Measurements from ENCODE around the gene HOXA4. TPM values are rescaled to one million over a fixed set of nuclear protein-coding genes. Genes with fewer than 3 reads are reported as not detected.

Gene HOXA4
- total RNA-seq, 3 donors from 2014 or later: 0.80 to 2.8 (median 2.0) TPM

DNA sequence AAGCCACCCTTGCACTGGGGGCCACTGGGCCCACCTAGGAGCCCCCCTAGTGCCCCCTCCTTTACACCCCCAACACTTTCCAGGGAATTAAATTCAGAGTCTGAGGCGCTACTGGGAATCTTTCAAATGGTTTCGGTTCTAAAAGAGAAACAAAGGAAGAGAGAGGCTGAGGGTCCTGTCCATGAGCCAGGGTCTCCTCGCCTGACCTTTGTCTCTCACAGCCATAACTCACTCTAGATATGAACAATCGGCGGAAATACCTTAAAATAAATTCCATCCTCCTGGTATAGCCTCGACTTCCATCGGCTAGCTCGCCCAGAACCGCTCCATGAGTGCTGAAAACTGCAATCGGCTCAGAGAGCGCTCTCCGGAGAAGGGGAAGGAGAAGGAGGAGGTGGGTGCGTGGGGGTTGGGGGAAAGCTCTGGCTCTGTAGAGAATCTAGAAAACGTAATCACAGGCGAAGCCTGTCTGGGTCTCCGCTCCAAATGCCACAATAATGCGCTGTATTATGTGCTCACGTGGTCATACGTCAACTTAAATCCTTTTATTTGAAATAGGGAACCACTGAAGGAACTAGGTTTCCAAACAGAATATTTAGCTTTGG, 12.6 kb downstream of the HOXA4 start:
- H3K9me3 ChIP-seq: no peaks in the 10 kb centered on the region
- peaks cover 0 to 3% of the 10 kb centered on the region in 2 donors for H3K4me1 ChIP-seq
- H3K27me3 ChIP-seq: no peaks in the 10 kb centered on the region
- peak overlapping the region; percentile 2 to 90 (median 73) for H3K4me3 ChIP-seq
- peak in 1 of 2 donors; percentile 14 for DNase-seq (ENCODE audit: low spot score in 2 of 2)
- no peaks in the 10 kb centered on the region for H3K36me3 ChIP-seq
- H3K27ac ChIP-seq: peak overlapping the region; percentile 98 to 100
- no peak for TF ChIP-seq POLR2AphosphoS5 (IDR thresholded peaks at IDR 0.05)
- TF ChIP-seq, protein P1, sequence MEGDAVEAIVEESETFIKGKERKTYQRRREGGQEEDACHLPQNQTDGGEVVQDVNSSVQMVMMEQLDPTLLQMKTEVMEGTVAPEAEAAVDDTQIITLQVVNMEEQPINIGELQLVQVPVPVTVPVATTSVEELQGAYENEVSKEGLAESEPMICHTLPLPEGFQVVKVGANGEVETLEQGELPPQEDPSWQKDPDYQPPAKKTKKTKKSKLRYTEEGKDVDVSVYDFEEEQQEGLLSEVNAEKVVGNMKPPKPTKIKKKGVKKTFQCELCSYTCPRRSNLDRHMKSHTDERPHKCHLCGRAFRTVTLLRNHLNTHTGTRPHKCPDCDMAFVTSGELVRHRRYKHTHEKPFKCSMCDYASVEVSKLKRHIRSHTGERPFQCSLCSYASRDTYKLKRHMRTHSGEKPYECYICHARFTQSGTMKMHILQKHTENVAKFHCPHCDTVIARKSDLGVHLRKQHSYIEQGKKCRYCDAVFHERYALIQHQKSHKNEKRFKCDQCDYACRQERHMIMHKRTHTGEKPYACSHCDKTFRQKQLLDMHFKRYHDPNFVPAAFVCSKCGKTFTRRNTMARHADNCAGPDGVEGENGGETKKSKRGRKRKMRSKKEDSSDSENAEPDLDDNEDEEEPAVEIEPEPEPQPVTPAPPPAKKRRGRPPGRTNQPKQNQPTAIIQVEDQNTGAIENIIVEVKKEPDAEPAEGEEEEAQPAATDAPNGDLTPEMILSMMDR (IDR thresholded peaks at IDR 0.05): no peak
- no peak for TF ChIP-seq POLR2A (IDR thresholded peaks at IDR 0.05)
- intact Hi-C loops (cut with DNase I; ENCODE audit: low total_unique reads): no loop called here

DNA sequence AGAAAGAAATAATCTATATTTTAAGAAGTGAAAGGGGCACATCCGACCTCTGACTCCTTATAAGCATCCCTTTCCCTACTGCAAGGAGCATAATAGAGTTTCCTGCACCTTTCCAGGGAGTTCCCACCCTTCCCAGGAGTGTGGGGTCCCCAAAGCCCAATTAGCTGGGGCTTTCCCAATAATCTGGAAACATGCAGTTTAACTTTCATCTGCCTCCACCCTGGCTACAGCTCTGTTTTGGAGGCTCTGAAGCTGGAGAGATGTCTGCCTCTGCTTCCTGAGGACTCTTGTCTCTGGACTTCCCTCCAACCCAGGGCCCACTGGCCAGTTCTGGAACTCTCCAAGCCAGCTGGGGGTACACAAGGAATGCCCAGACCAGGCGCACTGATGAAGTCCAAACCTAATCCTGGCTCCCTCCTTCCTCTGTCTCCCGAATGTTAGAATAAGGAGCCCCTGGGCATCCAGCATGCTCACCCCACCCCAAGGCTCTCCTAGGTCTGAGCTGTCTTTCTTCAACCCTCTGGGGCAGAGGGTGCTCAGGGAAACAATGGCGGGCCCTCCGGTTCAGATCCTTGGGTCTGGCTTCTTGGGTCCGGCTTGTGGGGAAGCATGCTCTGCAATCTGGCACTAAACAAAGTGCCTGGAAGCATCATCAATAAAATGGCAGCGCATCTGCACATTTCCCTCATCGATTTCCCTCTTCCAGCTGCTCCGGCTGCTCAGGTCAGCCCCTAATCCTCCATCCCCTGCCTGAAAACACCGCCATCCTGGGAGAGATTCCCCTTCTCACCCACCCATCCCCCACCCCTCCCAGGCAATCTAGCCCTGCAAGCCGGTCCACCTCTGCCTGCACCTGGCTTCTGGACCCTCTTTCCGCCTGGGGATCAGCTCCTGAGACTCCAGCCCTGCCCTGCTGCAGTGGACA, 13.3 kb downstream of the HOXA4 start:
- no peak for TF ChIP-seq POLR2A (IDR thresholded peaks at IDR 0.05)
- TF ChIP-seq, protein P1 (IDR thresholded peaks at IDR 0.05): no peak
- no peak for TF ChIP-seq POLR2AphosphoS5 (IDR thresholded peaks at IDR 0.05)
- H3K9me3 ChIP-seq: no peaks in the 10 kb centered on the region
- H3K36me3 ChIP-seq: no peaks in the 10 kb centered on the region
- intact Hi-C loops (cut with DNase I; ENCODE audit: low total_unique reads): no loop called here
- peak overlapping the region; percentile 2 to 90 (median 73) for H3K4me3 ChIP-seq
- no peak for DNase-seq (ENCODE audit: low spot score in 2 of 2)
- peaks cover 0 to 3% of the 10 kb centered on the region in 2 donors for H3K4me1 ChIP-seq
- no peaks in the 10 kb centered on the region for H3K27me3 ChIP-seq
- H3K27ac ChIP-seq: peak overlapping the region; percentile 98 to 100

DNA sequence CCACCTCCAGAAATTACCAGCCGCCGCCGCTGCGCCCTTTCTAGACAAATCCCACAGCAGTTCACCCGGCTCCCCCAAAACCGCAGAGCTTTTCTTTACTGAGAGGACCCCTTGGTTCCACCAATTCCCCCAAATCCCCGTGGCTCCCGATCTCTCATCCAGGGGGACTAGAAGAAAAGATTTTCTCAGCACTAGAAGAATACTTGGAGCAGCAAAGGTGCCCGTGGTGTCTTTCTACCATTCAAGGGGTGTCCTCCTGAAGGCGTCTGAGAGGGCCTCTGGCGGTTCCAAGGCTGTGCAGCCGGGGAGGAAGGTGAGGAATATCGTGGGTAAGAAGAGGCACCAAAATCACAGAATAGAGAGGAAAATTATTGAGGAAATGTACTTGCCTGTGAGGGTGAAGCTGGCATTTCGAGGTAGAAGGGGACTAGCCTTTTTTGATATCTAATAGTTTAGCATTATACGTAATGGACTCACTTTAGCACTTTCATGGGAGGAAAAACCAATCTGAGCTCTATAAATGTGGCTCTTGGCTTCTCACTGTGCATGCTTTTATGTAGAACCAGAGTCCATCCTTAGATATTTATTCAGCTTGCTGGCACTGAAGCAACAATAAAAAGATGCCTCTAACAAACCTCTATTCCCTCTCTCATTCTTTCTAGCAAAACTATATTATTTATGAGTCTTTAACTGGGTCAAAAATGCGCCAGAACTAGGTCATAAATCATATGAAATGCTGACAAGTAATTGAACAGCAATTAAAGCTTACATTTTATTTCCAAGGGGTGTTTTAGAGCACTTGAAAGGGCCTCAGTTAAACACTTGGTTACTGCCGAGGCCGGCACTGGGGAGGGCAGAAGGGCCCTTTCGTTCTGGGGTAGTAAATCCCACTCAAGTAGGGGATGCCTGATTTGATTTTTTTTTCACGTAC, 14.3 kb downstream of the HOXA4 start:
- TF ChIP-seq, protein P1 (IDR thresholded peaks at IDR 0.05): no peak
- TF ChIP-seq POLR2AphosphoS5 (IDR thresholded peaks at IDR 0.05) (no peak), POLR2A (IDR thresholded peaks at IDR 0.05) (no peak)
- Histone ChIP-seq H3K4me3 (peak overlapping the region; percentile 28 to 90 (median 73)), H3K27ac (peak overlapping the region; percentile 98 to 100), H3K9me3 (no peaks in the 10 kb centered on the region), H3K36me3 (no peaks in the 10 kb centered on the region), H3K27me3 (no peaks in the 10 kb centered on the region), H3K4me1 (peaks cover 0 to 3% of the 10 kb centered on the region in 2 donors)
- intact Hi-C loops (cut with DNase I; ENCODE audit: low total_unique reads): no loop called here
- DNase-seq (ENCODE audit: low spot score in 2 of 2): peak in 1 of 2 donors; percentile 20

DNA sequence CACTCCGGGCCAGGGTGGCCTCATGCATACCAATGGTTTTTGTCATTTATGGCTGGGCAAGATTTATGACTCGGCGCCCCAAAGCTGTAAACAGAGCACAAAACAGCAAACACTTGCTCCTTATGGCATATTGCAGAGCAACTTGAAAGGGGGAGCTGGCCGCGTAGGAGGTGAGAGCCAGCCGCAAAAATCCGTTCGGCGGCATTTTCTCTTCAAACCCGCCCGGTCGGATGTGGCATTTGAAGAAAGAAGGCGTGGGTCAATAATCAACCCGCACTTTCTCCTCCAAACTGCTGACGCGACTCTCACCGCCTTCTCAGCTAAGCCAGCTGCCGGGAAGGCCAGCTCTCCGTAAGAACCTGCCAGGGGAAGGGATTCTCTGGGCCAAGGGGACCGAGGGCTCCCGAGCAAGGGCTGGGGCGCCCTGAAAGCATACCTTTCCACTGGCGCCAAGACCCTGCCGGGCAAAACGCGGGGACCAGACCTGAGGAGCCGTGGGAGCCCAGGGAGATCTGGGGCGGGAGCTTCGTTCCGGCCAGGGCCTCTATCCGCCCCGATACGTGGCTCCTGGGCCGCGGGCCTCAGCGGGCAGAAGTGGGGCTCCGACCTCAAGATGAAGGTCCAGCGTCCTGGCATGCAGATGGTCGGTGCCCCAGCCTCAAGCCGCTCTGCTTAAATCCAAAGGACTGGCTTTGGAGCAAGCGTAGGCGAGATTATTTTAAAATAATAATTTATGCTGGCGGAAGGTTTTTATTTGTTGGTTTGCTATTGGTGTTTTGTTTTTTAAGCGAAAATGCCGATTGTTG, 15.1 kb downstream of the HOXA4 start:
- Histone ChIP-seq H3K27me3 (no peaks in the 10 kb centered on the region), H3K4me3 (peak overlapping the region; percentile 28 to 90 (median 73)), H3K36me3 (no peaks in the 10 kb centered on the region), H3K4me1 (peaks cover 0 to 3% of the 10 kb centered on the region in 2 donors), H3K9me3 (no peaks in the 10 kb centered on the region), H3K27ac (peak overlapping the region; percentile 98 to 100)
- intact Hi-C loops (cut with DNase I; ENCODE audit: low total_unique reads): no loop called here
- DNase-seq (ENCODE audit: low spot score in 2 of 2): peak in 1 of 2 donors; percentile 69
- TF ChIP-seq, protein P1 (IDR thresholded peaks at IDR 0.05): no peak
- peak in 2 of 3 donors; percentile 33 to 41 for TF ChIP-seq POLR2AphosphoS5 (IDR thresholded peaks at IDR 0.05)
